Heart left ventricle (tissue), 16 donors: Measurements from ENCODE around the gene BST2. TPM values are rescaled to one million over a fixed set of nuclear protein-coding genes. Genes with fewer than 3 reads are reported as not detected.
A peak's percentile ranks its signal among the peaks of the same experiment; 100 is the strongest.

Experiments
- ATAC-seq, 4 donors: fragments of 200-7000 bp; cut with Tn5 transposase; one replicate each; pipeline ENCODE4 v1.9.1; 2020 to 2022; ENCODE audit warnings: moderate library complexity in 4 of 4, mild to moderate bottlenecking in 3 of 4, moderate number of reproducible peaks in 1 of 4
- DNase-seq, 5 donors: peaks; one replicate each; pipeline ENCODE4 v3.0.0-alpha.2; 2020
- H3K27ac ChIP-seq, 12 donors: fragments of 200-600 bp; sonication (generic) in 4 of 12; one replicate each; pipeline versions ENCODE4 v1.5.0 to v1.8.0; 2016 to 2022; ENCODE audit warnings: mild to moderate bottlenecking in 2 of 12
- H3K27me3 ChIP-seq, 9 donors: fragments of 200-600 bp; sonication (generic) in 2 of 9; one replicate each; pipeline versions ENCODE4 v1.5.1 to v1.8.0; 2016 to 2022; ENCODE audit warnings: mild to moderate bottlenecking in 3 of 9
- H3K36me3 ChIP-seq, 9 donors: fragments of 200-600 bp; sonication (generic) in 2 of 9; one replicate each; pipeline versions ENCODE4 v1.5.0 to v1.8.0; 2018 to 2022; ENCODE audit warnings: mild to moderate bottlenecking in 2 of 9
- H3K4me1 ChIP-seq, 12 donors: fragments of 200-600 bp; sonication (generic) in 4 of 12; one replicate each; pipeline versions ENCODE4 v1.5.0 to v1.8.0; 2016 to 2022; ENCODE audit warnings: mild to moderate bottlenecking in 3 of 12
- H3K4me3 ChIP-seq, 12 donors: fragments of 200-600 bp; sonication (generic) in 4 of 12; one replicate each; pipeline versions ENCODE4 v1.5.0 to v1.8.0; 2017 to 2022; ENCODE audit warnings: mild to moderate bottlenecking in 9 of 12, moderate library complexity in 4 of 12
- H3K9me3 ChIP-seq, 12 donors: fragments of 200-600 bp; sonication (generic) in 4 of 12; one replicate each; pipeline versions ENCODE4 v1.5.0 to v1.8.0; 2016 to 2022; ENCODE audit warnings: mild to moderate bottlenecking in 1 of 12
- POLR2A ChIP-seq, 2 donors: fragments of 450-650 bp; IDR thresholded peaks; one replicate each; pipeline ENCODE4 v1.6.1; 2017; ENCODE audit warnings: antibody characterized with exemption in 2 of 2, mild to moderate bottlenecking in 2 of 2, moderate library complexity in 2 of 2
- WGBS, 4 donors: extraction: QIAGEN DNeasy Blood & Tissue Kit in 2 of 4; methylation state at CpG; one replicate each; pipeline versions ENCODE4 v1.1.5 to v1.1.7; 2013 to 2018; 5-methylcytosine and 5-hydroxymethylcytosine counted together
- intact Hi-C, 10 donors: fragments of 100-400 bp; cut with DNase I; formaldehyde crosslinking; loops; one replicate each; pipeline versions ENCODE4 v1.11.1 to v1.14.2; 2022
- long read RNA-seq, 3 donors: library from polyadenylated mRNA; unstranded; transcript quantifications; one replicate each; pipeline ENCODE4 v2.0.0, GENCODE V29; 2020 to 2021
- polyA plus RNA-seq, 2 donors: library from polyadenylated mRNA; stranded (reverse); fragments of 200-250 nt; gene quantifications; one replicate each; pipeline ENCODE4 v1.2.3, GENCODE V29; 2013
- total RNA-seq, 9 donors: library from RNA; depleted of rRNA in 2 of 9; stranded (reverse); fragments of >200 nt in 2 of 9; fragmentation: NEBNext Ultra II Directional in 3 of 9; extraction: Animal tissue kit (Norgen Biotek cat#: 25700) in 3 of 9; gene quantifications; one replicate each; pipeline versions ENCODE4 v1.1.0 to v1.2.4, GENCODE V29; 2016 to 2023
- TF ChIP-seq, protein P1 (sequence below), 12 donors: fragments of 200-600 bp; sonication (generic) in 4 of 12; IDR thresholded peaks; one replicate each; pipeline versions ENCODE4 v1.5.0 to v1.8.0; 2018 to 2022; ENCODE audit warnings: antibody characterized with exemption in 12 of 12, mild to moderate bottlenecking in 5 of 12
- donor health status: ischemic (EF 13 %, LVEDD 7.1; RV severe dilation, severe dysfunction).
- donor health status: healthy with polysubstance abuse.
- donor health status: DM: no; HTN: yes; CAD: no.
- donor health status: DM: no; HTN: no; CAD: no.
- donor health status: ischemic (EF 25% LVEDD 6.9; RV normal size, moderate dysfunction).
- donor health status: ischemic (EF 25% LVEDD 5.7; RV mildly dilated, moderate dysfunction).
- donor health status: healthy.
- donor health status: DM: yes; HTN: yes; CAD: no.
- donor health status: ischemic (EF 35%, LVEDD 5.7; RV mildly dilated, moderate dysfunction).
- donor health status: nonischemic (EF 11% LVEDD 7.7; RV severe dilation, severe dysfunction).
- donor health status: DM: yes; HTN: yes; CAD: no.
- donor health status: PGD.
- donor health status: ischemic (EF 29% LVEDD 5.4; RV normal size, mild dysfunction).
- donor health status: nonischemic (EF 23%, LVEDD 6.1; RV moderate dilation, normal function).

The BST2 gene, protein sequence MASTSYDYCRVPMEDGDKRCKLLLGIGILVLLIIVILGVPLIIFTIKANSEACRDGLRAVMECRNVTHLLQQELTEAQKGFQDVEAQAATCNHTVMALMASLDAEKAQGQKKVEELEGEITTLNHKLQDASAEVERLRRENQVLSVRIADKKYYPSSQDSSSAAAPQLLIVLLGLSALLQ
- total RNA-seq = 100 to 1,000 TPM in 1 of 9 donors, 10 to 100 TPM in 8; 28.6 to 116 (median 49.4) TPM
- 10 to 100 TPM; 37.1 to 64.1 TPM for polyA plus RNA-seq
- long read RNA-seq, donor 1, transcript BST2-201 (5 exons, 1,019 nt) = major isoform, 17 of 22 reads
- long read RNA-seq, donor 1, partial matches to known transcripts = 0 of 22 reads
- long read RNA-seq, donor 1, other reads (novel, unspliced or antisense) = 5 of 22 reads
- long read RNA-seq, donor 2, transcript BST2-201 (5 exons, 1,019 nt) = major isoform, 36 of 37 reads
- long read RNA-seq, donor 2, partial matches to known transcripts = 0 of 37 reads
- long read RNA-seq, donor 2, other reads (novel, unspliced or antisense) = 1 of 37 reads
- long read RNA-seq, donor 3, transcript BST2-201 (5 exons, 1,019 nt) = major isoform, 19 of 20 reads
- long read RNA-seq, donor 3, partial matches to known transcripts = 0 of 20 reads
- long read RNA-seq, donor 3, other reads (novel, unspliced or antisense) = 1 of 20 reads

DNA sequence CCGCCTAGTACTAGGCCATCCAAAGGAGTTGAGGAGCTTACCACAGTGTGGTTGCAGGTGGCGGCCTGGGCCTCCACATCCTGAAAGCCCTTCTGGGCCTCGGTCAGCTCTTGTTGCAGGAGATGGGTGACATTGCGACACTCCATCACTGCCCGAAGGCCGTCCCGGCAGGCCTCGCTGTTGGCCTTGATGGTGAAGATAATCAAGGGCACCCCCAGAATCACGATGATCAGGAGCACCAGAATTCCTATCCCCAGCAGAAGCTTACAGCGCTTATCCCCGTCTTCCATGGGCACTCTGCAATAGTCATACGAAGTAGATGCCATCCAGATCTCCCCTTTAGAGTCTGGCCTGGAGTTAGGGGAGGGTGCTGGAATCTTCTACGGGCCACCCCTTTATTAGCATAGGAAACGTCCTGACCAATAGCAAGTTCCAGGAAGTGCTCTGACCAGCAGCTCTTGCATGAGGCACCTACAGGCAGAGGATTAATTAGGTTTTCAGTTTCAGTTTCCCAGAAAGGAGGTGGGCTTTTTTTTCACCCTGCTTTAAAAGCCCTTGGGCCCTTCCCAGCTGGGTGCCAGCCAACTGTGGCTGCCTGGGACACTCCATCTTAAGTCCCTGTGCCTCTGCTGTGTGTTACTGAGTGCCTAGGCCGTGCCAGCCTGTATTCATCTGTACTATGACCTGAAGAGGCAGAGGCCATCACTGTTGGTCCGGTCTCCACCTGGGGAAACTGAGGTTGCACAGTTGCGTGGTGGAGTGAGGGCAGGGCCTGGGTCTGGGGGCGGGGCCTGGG lies at the start of gene BST2:
BST2 (minus strand) TSS at position 381 of the 796 bp plus-strand sequence; CDS start at position 326, 55 bp downstream.
- Histone ChIP-seq H3K27ac (peak within 1 kb of the TSS; percentile 73 to 97 (median 86)), H3K4me3 (peak within 1 kb of the TSS; percentile 44 to 83 (median 54)), H3K9me3 (no peaks in the 10 kb centered on the region), H3K27me3 (peaks cover 0 to 7% (median 0%) of the 10 kb centered on the region in 9 donors), H3K36me3 (peaks cover 0 to 15% (median 0%) of the 10 kb centered on the region in 9 donors), H3K4me1 (peaks cover 0 to 39% (median 7%) of the 10 kb centered on the region in 12 donors)
- DNase-seq (peak in 4 of 5 donors; percentile 69 to 75 (median 71)), ATAC-seq (peak; percentile 92 to 97 (median 94))
- TF ChIP-seq, protein P1, sequence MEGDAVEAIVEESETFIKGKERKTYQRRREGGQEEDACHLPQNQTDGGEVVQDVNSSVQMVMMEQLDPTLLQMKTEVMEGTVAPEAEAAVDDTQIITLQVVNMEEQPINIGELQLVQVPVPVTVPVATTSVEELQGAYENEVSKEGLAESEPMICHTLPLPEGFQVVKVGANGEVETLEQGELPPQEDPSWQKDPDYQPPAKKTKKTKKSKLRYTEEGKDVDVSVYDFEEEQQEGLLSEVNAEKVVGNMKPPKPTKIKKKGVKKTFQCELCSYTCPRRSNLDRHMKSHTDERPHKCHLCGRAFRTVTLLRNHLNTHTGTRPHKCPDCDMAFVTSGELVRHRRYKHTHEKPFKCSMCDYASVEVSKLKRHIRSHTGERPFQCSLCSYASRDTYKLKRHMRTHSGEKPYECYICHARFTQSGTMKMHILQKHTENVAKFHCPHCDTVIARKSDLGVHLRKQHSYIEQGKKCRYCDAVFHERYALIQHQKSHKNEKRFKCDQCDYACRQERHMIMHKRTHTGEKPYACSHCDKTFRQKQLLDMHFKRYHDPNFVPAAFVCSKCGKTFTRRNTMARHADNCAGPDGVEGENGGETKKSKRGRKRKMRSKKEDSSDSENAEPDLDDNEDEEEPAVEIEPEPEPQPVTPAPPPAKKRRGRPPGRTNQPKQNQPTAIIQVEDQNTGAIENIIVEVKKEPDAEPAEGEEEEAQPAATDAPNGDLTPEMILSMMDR (IDR thresholded peaks at IDR 0.05) = no peak
- TF ChIP-seq POLR2A (IDR thresholded peaks at IDR 0.05) = peak; percentile 7 to 70
- intact Hi-C loops = no loop called here
- WGBS, 4 donors = 58 to 71% (median 60%) methylated on average over 13 to 18 of the region's 18 CpGs

DNA sequence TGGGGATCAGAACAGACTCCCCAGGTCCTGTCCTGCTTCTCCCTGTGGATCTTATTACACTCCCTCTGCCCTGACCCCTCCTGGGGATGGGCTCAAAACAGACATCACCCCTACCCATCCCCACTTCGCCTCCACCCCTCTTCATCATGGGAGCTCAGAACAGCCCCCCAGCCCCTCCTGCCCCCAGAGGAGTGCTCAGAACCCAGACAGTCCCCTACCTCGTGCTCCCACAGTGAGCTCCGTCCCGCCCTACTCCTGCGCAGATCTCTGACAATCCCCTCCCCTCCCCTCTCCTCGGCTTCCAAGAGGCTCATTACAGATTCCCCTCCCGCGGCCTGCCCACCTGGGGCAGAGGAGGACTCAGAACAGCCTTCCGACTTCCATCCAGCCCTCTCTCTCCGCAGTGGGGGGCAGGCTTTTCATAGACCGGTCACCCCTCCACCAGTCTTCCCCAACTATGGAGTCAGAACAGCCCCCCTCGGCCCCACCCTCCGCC lies 49.2 kb upstream of the BST2 start:
- ATAC-seq (no peak), DNase-seq (peak in 1 of 5 donors; percentile 35)
- Histone ChIP-seq H3K36me3 (no peaks in the 10 kb centered on the region), H3K27ac (no peak overlapping the region), H3K4me3 (no peak overlapping the region), H3K4me1 (peaks cover 0 to 18% (median 0%) of the 10 kb centered on the region in 12 donors), H3K27me3 (peaks cover 22 to 63% (median 35%) of the 10 kb centered on the region in 9 donors), H3K9me3 (no peaks in the 10 kb centered on the region)
- TF ChIP-seq, protein P1 (IDR thresholded peaks at IDR 0.05) = no peak
- no peak for TF ChIP-seq POLR2A (IDR thresholded peaks at IDR 0.05)
- intact Hi-C loops = loop anchor here in 7 of 10 donors (5.0 to 10.0 kb wide), 8 partner anchors 118 to 403 kb away; partner anchors contain the start of gene RPL18A (in 2 of the 7)
- WGBS, 4 donors = 5 to 13% (median 7%) methylated on average over 11 to 13 of the region's 13 CpGs

DNA sequence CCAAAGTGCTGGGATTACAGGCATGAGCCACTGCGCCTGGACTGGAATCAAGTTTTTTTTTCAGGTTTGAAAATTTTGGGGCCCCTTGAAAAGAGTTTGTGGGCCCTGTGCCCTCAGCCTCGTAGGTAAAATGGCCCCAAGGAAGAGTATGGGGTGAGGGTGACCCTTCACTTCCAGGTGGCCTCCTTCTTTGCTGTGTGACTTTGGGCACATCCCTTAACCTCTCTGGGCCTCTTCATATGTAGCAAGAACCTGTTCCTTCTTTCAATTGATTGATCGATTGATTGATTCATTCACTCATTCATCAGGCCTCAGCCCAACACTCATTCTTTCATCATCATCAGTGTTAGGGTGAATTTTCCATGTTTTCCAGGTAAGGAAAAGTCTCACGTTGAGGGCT lies 46.4 kb upstream of the BST2 start:
- H3K4me3 ChIP-seq = no peak overlapping the region
- H3K27ac ChIP-seq = no peak overlapping the region
- H3K4me1 ChIP-seq = peaks cover 0 to 30% (median 7%) of the 10 kb centered on the region in 12 donors
- H3K36me3 ChIP-seq = no peaks in the 10 kb centered on the region
- 85 to 90% (median 89%) methylated on average over 4 of the region's 4 CpGs for WGBS, 4 donors
- H3K27me3 ChIP-seq = peaks cover 17 to 46% (median 30%) of the 10 kb centered on the region in 9 donors
- H3K9me3 ChIP-seq = no peaks in the 10 kb centered on the region
- ATAC-seq = no peak
- TF ChIP-seq, protein P1 (IDR thresholded peaks at IDR 0.05) = no peak
- TF ChIP-seq POLR2A (IDR thresholded peaks at IDR 0.05) = no peak
- no peak for DNase-seq
- intact Hi-C loops = loop anchor here in 7 of 10 donors (2.0 to 10.0 kb wide), 9 partner anchors 15 to 405 kb away; partner anchors contain the start of gene RPL18A (in 2 of the 7)
